ENCODE data around the gene THYN1. TPM values are rescaled to one million over a fixed set of nuclear protein-coding genes. Genes with fewer than 3 reads are reported as not detected.

The THYN1 gene
- total RNA-seq, 4 donors from 2014 or later, result 49.8 to 143 (median 53.6) TPM

DNA sequence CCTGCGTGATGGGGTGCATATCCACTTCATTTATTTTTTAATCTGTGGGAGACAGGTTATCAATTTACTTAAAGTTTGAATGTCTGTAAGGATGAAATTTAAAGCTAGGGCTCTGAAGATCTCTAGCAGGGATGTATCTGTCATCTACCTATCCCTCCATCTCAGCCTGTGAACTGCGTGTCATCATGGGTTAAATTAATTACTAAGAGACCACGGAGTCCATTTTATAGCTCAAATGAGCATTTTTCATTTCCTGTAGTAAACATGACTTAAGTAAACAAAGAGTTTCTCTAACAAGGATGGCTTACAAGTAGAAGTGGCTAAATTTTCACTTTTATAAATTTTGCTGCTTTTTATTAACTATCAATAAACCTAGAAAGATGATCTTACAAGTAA, 20.2 kb upstream of the THYN1 start:
- no peak overlapping the region for H3K4me3 ChIP-seq
- H3K4me1 ChIP-seq, result peaks cover 0 to 16% of the 10 kb centered on the region in 2 donors
- no peak for TF ChIP-seq CTCF (IDR thresholded peaks at IDR 0.05)
- TF ChIP-seq POLR2A (IDR thresholded peaks at IDR 0.05), result no peak
- H3K27me3 ChIP-seq, result peaks cover 16 to 24% of the 10 kb centered on the region in 2 donors
- no peaks in the 10 kb centered on the region for H3K36me3 ChIP-seq
- DNase-seq, result no peak
- intact Hi-C loops (cut with DNase I; ENCODE audit: low total_unique reads), result no loop called here
- H3K9me3 ChIP-seq, result peaks cover 0 to 1% of the 10 kb centered on the region in 2 donors
- H3K27ac ChIP-seq, result no peak overlapping the region

DNA sequence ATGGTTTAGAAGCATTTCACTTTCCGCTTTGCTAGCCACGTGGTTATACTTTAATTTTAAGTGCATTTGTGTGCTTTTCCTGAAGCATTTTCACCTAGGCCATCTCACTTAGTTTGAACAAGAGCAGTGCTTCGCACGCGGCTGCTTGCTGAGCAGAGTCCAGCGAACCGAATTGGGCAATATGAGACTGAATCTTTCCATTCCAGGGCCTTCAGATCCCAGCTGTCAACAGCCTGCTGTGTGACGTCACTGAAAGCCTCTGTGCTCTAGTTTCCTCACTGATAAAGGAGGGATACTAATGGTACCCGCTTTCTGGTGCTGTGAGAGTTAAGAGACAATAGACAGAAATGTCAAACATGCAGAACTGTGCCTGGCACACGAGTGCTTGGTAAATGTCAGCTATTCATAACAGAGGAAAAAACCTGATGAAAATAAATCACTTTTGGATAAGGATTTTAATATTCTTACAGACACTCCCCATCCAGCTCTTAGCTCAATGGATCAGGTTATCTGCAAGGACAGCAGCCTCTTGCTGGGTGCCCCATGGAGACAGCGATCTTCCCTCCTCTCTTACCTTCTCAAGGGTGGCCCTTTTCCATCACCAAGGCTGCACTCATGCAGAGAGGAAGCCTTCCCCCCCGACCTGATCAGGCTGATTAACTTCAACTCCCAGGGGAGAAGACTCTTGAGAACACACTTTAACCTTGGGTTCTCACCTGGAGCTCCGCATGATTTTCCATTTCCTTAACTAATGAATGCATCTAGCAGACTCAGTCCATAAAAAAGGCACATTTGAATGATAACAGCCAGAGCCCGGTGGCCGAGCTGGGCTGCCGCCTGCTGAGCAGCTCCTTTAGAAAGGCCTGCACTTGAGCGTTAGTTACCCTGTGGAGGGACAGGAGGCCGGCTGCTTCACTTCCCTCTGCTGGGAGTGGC, 19.5 kb upstream of the THYN1 start:
- DNase-seq, result no peak
- intact Hi-C loops (cut with DNase I; ENCODE audit: low total_unique reads), result no loop called here
- no peaks in the 10 kb centered on the region for H3K9me3 ChIP-seq
- no peak for TF ChIP-seq POLR2A (IDR thresholded peaks at IDR 0.05)
- no peak for TF ChIP-seq CTCF (IDR thresholded peaks at IDR 0.05)
- H3K4me3 ChIP-seq, result no peak overlapping the region
- peaks cover 0 to 16% of the 10 kb centered on the region in 2 donors for H3K4me1 ChIP-seq
- H3K27me3 ChIP-seq, result peaks cover 16 to 24% of the 10 kb centered on the region in 2 donors
- H3K27ac ChIP-seq, result no peak overlapping the region
- H3K36me3 ChIP-seq, result no peaks in the 10 kb centered on the region

- Histone ChIP-seq H3K9me3 (no peaks in the 10 kb centered on the region), H3K36me3 (no peaks in the 10 kb centered on the region), H3K27ac (no peak overlapping the region), H3K4me1 (peaks cover 0 to 15% of the 10 kb centered on the region in 2 donors), H3K4me3 (no peak overlapping the region), H3K27me3 (peaks cover 13 to 17% of the 10 kb centered on the region in 2 donors)
- intact Hi-C loops (cut with DNase I; ENCODE audit: low total_unique reads), result no loop called here
- no peak for DNase-seq
- TF ChIP-seq POLR2A (IDR thresholded peaks at IDR 0.05), result no peak
- no peak for TF ChIP-seq CTCF (IDR thresholded peaks at IDR 0.05)
Observed at GRCh38 chr11:134271978-134272377, 18.8 kb upstream of the THYN1 start.

DNA sequence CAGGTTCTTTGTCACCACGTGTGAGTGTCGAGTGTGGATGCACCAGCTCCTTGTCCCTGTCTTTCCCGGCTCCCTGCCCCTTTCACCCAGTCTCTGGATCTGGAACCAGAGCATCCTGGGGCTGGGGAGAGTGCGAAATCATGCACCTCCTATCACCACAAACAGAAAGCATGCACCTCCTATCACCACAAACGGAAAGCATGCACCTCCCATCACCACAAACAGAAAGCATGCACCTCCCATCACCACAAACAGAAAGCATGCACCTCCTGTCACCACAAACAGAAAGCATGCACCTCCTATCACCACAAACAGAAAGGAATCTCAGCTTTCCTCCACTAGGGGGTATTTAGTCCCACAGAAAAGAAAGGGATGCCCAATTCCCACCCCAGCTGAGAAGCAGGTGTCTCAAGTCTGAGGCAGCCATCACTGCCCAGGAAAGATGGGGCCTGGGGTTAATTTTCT, 17.1 kb upstream of the THYN1 start:
- no peak overlapping the region for H3K4me3 ChIP-seq
- peaks cover 0 to 8% of the 10 kb centered on the region in 2 donors for H3K27me3 ChIP-seq
- H3K4me1 ChIP-seq, result no peaks in the 10 kb centered on the region
- no peaks in the 10 kb centered on the region for H3K9me3 ChIP-seq
- H3K36me3 ChIP-seq, result no peaks in the 10 kb centered on the region
- intact Hi-C loops (cut with DNase I; ENCODE audit: low total_unique reads), result no loop called here
- no peak for DNase-seq
- no peak overlapping the region for H3K27ac ChIP-seq
- TF ChIP-seq POLR2A (IDR thresholded peaks at IDR 0.05) (no peak), CTCF (IDR thresholded peaks at IDR 0.05) (no peak)

GRCh38 chr11:134267966-134268365, 14.8 kb upstream of the THYN1 start:
- TF ChIP-seq CTCF (IDR thresholded peaks at IDR 0.05) (no peak), POLR2A (IDR thresholded peaks at IDR 0.05) (no peak)
- DNase-seq, result no peak
- H3K9me3 ChIP-seq, result no peaks in the 10 kb centered on the region
- no peaks in the 10 kb centered on the region for H3K4me1 ChIP-seq
- intact Hi-C loops (cut with DNase I; ENCODE audit: low total_unique reads), result loop anchor here (10.0 kb wide), 1 partner anchor 53 kb away; no protein-coding TSS in a partner anchor
- H3K27me3 ChIP-seq, result no peaks in the 10 kb centered on the region
- no peak overlapping the region for H3K27ac ChIP-seq
- no peaks in the 10 kb centered on the region for H3K36me3 ChIP-seq
- H3K4me3 ChIP-seq, result no peak overlapping the region

Measured in uterus (tissue), 4 donors.